Measurements from ENCODE around the gene SLC44A5. TPM values are rescaled to one million over a fixed set of nuclear protein-coding genes. Genes with fewer than 3 reads are reported as not detected.
"Not testable (repeated sequence)": the region's sequence is repeated elsewhere in the genome, so short reads cannot be mapped to it uniquely, and the experiment has no call there.

SLC44A5 gene
- total RNA-seq, 2 experiments from 2014 or later: 0.15 to 0.23 TPM

DNA sequence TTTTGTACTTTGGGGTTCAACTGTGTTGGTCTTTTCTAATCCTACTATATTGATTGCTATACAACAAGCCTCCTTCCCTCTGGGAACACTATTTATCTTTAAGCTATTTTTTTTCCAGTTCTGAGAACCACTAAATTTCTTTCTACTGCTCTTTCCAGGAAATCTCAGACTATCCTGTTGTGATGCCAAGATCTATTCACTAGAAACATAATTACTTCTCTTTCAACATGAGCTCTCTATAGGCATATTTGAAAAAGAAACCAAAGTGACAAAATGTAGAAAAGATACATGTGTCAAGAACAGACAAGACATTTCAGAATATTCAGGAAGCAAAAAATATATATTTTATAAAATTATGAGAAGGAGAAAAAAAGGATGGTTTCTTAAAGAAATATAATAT lies 82.9 kb downstream of the SLC44A5 start:
- ChIA-PET POLR2A (no interaction called here), CTCF (no interaction called here)

DNA sequence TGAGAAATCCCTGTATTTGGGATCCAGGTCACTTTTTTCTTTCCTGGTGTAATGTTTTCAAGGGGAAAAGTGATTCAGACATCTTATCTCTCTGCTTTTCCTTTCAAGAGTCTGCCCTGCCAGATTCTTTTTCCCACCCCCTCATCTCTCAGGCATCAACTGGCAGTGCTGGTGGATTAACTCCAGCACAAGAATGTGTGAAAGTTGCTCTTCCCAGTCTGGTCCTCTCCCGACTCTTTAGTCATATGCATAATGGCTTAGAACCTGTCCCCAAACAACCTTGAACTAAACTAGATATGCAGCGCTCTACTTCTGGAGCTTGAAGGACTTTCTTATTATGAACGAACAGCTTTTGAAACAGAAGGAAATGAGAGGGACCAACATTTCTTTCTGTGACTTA lies 88.5 kb downstream of the SLC44A5 start:
- POLR2A ChIA-PET: no interaction called here
- CTCF ChIA-PET: no interaction called here

DNA sequence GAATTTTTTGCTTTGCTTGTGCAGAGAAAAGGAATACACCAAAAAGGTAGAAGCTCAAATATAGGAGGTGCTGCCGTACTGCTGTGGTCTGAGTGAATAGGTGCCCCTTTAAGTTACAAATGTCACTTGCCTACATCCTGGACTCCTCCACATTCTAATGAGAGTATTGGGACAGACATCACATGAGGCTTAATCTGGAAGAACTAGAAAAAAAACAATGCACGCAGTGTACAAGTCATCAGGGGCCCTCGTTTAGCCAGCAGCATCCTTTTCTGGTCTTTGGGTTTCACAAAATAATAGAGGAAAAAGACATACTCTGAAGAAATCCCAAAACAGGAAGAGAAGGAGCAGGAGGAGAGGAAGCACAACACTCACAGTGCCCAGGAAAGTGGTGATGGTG lies 89.3 kb downstream of the SLC44A5 start:
- ChIA-PET POLR2A (no interaction called here), CTCF (no interaction called here)

GRCh38 chr1:75520862-75521475 lies 89.9 kb downstream of the SLC44A5 start:
- POLR2A ChIA-PET: no interaction called here

GRCh38 chr1:75519651-75520427 lies 91.1 kb downstream of the SLC44A5 start:
- POLR2A ChIA-PET: no interaction called here
- CTCF ChIA-PET: no interaction called here

More at GRCh38 chr1:75520862-75521475, 89.9 kb downstream of the SLC44A5 start:
- CTCF ChIA-PET: no interaction called here

DNA sequence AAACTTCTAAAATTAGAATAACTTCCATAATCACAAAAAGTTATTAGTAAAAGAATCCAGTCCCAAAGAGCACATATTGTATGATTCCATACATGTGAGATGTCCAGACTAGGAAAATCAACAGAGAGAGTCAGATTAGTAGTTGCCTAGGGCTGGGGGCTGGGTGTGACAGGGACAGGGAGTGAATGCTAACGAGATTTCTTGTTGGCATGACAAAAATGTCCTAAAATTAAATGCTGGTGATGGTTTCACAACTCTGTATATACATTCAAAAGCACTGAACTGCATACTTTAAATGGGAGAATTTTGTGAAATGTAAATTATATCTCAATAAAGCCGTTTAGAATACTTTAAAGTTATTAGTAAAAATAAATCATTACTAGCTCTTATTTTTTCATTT lies 92.2 kb downstream of the SLC44A5 start:
- POLR2A ChIA-PET: no interaction called here
- CTCF ChIA-PET: no interaction called here

GRCh38 chr1:75514270-75514669 lies 96.6 kb downstream of the SLC44A5 start:
- POLR2A ChIA-PET: no interaction called here
- CTCF ChIA-PET: no interaction called here

- POLR2A ChIA-PET: no interaction called here
- CTCF ChIA-PET: interaction anchor here (0.7 kb wide), 2 partner anchors 183 to 340 kb away, joined by 3 read pairs; no protein-coding TSS in a partner anchor
Measured at GRCh38 chr1:75506976-75507375, 103.9 kb downstream of the SLC44A5 start.

DNA sequence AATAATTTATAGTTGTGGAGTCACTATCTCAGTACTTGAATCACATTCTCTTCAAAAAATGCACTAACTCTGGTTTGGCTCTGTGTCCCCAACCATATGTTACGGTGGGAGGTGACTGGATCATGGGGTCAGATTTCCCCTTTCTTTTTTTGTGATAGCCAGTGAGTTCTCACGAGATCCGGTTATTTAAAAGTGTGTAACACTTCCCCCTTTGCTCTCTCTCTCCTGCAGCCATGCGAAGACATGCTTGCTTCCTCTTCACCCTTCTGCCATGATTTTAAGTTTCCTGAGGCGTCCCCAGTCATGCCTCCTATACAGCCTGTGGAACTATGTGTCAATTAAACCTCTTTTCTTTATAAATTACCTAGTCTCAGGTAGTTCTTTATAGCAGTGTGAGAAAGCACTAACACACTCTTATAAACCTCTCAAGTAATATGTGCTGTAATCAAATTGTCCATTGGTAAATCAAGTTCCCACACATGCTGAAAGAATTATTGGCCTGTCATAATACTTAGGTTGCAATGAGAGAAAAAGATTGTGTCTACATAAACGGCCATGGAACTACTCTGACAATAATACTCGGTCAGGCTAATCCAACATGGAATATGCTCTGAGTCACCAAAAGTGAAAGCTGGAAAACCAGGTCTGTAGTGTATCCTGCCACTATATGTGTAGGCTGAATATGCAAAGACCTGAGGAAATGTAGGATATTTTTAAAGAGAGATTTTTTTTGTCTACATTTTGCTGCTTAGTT lies 107.5 kb downstream of the SLC44A5 start:
- CTCF ChIA-PET: no interaction called here

DNA sequence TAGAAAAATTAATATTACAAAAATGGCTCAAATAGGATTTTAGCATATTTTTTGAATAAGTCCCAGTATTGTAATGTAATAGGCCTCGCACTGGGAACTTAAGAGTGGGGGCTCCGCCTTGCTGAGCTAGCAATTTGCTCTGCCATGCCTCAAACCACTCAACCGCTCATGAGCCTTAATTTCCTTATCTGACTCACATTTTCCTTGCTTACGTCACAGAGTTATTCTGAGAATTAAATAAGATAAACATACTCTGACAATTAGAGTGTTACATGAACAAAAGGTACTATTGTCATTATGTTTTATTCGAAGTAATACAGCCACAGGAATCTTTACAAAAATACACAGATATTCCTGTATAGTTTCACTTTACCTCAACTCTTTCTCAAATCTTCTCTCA lies 108.1 kb downstream of the SLC44A5 start:
- POLR2A ChIA-PET: no interaction called here
- CTCF ChIA-PET: no interaction called here

More for the DNA sequence above, 107.5 kb downstream of the SLC44A5 start:
- POLR2A ChIA-PET: no interaction called here

GRCh38 chr1:75501577-75502295 lies 109.2 kb downstream of the SLC44A5 start:
- ChIA-PET POLR2A (no interaction called here), CTCF (no interaction called here)

DNA sequence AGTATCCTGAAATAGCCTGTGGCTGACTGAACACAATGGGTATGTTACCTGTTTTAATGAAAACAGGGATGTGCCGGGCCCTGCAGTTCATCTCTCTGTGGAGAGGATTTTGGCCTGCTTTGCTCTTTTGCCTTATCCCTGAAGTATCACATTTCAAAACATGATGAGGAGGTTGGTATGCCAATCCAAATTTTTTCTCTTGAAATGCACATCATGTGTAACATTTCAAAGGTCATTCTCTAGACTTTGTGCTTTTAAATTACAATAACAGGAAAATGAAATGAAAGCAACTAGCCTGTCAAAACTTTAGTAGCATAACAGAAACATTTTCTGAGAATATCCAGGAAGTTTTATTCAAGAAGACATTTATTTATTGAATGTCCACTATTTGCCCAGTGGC lies 118.9 kb downstream of the SLC44A5 start:
- ChIA-PET CTCF (no interaction called here), POLR2A (no interaction called here)

DNA sequence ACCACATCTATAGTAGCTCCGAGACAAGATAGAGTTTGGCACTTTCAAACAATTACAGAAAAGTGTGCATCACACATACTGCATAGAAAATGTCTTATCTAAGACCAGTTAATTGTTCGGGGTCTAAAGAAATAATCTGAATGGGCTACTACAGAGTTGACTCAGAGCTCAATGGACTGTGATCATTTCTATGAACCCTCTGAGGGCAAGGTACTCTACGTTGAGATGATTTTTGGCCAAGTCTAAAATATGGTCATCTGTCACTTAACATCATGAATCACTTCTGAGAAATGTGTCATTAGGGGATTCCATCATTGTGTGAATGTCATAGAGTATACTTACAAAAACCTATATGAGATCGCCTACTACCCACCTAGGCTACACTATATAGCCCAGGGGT lies 123.5 kb downstream of the SLC44A5 start:
- ChIA-PET CTCF (no interaction called here), POLR2A (no interaction called here)

- ChIA-PET POLR2A (no interaction called here), CTCF (no interaction called here)
Measured at GRCh38 chr1:75484789-75485188, 126.1 kb downstream of the SLC44A5 start.

DNA sequence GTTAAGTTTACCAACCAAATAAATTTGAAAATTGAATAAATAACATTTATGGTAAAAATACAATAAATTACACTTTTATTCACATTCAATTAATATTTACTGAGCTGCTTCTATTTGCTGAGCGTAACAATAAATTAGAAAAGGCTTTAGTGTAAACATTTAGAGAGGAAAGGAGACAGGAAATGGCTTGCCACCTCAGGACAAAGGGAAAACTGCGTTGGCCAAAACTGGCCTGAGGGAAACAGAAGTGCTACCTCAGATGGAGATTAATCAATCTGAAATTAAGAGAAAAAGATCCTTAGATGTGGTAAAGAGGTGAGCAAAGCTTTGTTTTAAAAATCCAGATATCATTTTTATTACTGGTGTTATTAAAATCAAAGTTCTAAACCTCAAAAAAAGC lies 128.0 kb downstream of the SLC44A5 start:
- ChIA-PET CTCF (interaction anchor here (0.8 kb wide), 1 partner anchor 17 kb away, joined by 4 read pairs; no protein-coding TSS in a partner anchor), POLR2A (no interaction called here)

- POLR2A ChIA-PET, CTCF ChIA-PET: not testable (repeated sequence)
Measured at GRCh38 chr1:75476486-75476885, 134.4 kb downstream of the SLC44A5 start.

- POLR2A ChIA-PET: no interaction called here
- CTCF ChIA-PET: no interaction called here
Measured at GRCh38 chr1:75475696-75476095, 135.2 kb downstream of the SLC44A5 start.

GRCh38 chr1:75472971-75473603 lies 137.8 kb downstream of the SLC44A5 start:
- ChIA-PET POLR2A (no interaction called here), CTCF (no interaction called here)

GRCh38 chr1:75472089-75472970 lies 138.6 kb downstream of the SLC44A5 start:
- ChIA-PET CTCF (no interaction called here), POLR2A (no interaction called here)
